ENCODE results near the gene TAOK1.

- no peak for TF ChIP-seq CTCF (IDR thresholded peaks at IDR 0.05; ENCODE audit: poor library complexity)
- no peak for TF ChIP-seq EZH2phosphoT487 (IDR thresholded peaks at IDR 0.05; ENCODE audit: low read depth, severe bottlenecking, unreplicated experiment)
- TF ChIP-seq EZH2 (IDR thresholded peaks at IDR 0.05; ENCODE audit: borderline replicate concordance) = no peak
Observed at GRCh38 chr17:29394761-29395160, 4.6 kb downstream of the TAOK1 start.

Measured in hepatocyte (in vitro differentiated cells).